ENCODE data around the gene CFAP46.
"Not testable (repeated sequence)": the region's sequence is repeated elsewhere in the genome, so short reads cannot be mapped to it uniquely, and the experiment has no call there.

The CFAP46 gene

DNA sequence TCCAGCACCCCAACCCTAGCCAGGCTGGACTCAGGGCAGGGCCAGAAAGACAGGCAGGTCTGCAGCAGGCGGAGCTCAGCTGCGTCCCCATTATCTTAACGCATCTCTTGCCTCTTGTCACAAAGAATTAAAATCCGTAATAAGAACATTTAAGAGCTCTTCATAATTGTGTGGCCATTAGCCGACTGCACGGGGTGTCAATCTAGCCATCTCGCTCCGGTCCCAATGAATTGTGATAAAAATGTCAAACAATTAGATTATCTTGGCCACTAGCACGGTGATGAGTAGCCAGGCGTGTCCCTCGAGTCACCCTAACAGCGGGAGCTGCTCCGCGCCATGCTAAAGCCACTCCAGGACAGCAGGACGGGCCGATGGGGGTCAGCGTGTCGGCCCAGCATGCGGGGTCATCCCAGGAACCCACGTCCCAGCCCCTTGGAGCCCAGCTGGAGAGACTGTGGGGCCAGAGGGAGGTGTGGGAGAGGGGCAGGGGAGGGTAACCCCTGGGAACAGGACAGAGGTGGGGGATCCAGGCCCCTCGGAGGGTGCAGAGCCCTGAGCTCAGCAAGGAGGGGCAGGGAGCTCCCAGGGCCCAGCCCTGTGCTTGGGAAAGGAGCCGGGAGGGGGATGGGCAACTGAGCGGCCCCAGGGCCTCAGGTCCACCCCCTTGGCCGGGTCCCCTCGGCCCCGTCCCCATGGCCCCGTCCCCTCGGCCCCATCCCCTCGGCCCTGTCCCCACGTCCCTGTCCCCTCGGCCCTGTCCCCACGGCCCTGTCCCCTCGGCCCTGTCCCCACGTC, 138.8 kb downstream of the CFAP46 start:
- no peak for DNase-seq

DNA sequence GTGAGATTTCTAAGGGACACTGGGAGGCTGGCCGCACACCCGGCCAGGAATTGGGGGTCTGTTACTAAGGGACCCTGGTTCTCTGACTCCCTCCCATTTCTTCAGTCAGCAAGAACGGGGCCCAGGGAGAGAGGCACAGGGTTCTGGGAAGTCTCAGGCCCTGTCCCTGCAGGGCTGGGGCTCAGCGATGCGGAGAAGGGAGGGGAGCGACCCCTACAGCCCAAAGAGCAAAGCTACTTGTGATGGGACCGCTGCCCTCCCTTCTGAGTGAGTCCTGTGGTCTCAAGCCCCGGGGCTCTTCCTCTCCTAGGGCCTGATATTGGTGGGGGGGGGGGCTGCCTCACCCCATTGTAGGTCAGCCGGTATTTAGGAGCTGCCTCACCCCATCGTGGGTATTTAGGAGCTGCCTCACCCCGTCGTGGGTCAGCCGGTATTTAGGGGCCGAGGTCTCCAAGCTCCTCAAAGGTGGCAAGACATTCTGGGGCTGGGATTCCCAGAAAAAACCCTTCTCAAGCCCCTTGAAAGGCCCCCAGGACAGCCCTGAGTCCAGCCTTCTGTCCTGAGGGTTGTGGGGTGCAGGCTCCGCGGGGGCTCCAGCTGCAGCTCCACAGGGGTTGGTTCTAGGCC, 139.6 kb downstream of the CFAP46 start:
- DNase-seq, result no peak

DNA sequence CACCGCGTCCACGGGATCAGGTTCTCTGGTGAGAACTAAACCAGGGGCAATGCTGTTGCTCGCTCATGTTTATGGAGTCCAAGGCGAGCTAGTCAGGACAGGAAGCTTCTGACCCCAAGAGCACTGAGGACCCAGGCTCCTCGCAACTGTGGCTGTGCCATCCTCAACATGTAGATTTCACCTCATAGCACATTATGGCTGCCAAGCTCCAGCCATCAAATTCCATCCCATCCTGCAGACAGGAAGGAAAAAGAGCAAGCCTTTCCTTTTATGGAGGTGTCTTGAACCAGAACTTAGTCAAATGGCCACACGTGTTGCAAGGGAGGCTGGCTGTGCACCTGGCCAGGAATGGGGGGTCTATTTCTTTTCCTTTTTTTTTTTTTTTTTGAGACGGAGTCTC, 140.3 kb downstream of the CFAP46 start:
- no peak for DNase-seq

DNA sequence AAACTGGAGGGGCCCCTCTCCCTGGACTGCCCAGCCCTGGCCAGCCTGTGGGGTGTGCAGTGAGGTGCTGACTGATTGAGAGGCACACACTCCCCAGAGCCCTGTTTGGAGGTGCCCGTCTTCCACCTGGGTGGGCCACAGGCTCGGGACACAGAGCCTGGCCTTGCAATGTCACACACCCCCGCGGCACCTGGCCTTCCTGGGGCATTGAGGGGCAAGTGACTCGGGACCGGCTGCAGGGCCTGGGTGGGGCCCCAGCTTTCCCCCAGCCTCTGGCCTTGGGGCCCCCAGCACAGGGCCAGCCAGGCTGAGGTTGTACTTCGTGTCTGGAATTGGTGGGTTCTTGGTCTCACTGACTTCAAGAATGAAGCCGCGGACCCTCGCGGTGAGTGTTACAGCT, 142.5 kb downstream of the CFAP46 start:
- DNase-seq, result no peak

DNA sequence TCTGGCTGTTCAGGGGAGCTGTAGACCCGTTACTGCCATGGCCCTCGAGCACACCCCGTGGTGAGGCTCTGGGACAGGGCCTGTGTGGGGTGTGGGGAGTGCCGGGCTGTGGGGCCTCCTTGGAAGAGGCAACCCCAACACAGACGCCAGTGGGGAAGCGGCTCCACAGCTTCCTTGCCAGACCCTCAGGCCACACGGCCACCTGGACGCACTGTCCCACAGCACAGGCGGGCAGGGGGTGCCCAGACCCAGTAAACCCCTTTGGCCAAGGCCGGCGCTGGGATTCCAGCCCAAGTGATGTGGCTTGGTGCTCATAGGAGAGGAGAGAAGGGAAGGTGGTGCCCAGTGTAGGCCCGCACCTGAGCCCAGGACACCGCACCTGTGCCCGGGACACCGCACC, 143.5 kb downstream of the CFAP46 start:
- DNase-seq, result no peak

DNA sequence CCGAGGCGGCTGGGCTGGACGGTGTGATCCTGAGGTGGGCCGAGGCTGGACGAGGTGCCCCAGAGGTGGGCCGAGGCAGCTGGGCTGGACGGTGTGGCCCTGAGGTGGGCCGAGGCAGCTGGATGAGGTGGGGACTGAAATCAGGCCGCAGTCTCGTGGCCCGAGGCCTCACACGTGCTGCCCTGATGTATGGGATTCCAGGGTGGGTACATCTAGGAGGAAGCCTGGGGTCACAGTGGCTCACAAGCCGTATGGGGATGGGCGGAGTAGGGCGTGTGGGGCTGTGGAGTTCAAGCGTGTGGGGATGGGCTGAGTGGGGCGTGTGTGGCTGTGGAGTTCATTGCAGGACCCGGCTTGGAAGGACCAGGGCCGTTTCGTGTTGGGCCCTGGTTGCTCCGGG, 144.0 kb downstream of the CFAP46 start:
- no peak for DNase-seq

DNA sequence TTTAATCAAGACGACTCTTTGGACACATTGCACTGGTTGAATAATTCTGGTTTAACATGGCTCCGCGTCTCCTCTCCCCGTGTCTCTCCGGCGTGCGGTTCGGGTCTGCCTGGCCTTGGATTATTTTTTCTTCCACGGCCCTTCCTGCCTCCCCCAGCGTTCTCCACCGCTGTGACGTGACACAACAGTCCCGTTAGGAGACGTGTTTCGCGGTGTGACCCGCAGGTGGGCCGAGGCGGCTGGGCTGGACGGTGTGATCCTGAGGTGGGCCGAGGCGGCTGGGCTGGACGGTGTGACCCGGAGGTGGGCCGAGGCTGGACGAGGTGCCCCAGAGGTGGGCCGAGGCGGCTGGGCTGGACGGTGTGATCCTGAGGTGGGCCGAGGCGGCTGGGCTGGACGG, 144.4 kb downstream of the CFAP46 start:
- not testable (repeated sequence) for DNase-seq

DNA sequence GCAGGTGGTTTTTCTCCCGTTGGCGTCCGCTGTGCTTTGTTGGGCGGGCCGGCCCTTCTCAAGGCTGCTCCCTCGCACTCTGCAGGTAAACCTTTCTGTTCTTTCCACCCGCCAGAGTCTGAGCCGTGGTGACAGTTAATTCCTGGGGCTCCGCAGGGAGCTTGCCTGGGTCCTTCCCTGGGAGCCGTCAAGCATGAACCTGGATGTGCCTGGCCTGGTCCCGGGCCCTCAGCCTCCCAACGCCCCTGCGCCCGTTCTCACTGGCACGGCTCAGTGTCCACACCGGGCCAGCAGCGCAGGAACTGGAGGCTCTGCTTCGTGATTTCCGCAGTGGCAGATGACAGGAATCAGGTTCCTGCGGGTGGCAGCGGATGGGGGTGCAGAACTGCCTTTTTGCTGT, 145.5 kb downstream of the CFAP46 start:
- DNase-seq, result no peak

DNA sequence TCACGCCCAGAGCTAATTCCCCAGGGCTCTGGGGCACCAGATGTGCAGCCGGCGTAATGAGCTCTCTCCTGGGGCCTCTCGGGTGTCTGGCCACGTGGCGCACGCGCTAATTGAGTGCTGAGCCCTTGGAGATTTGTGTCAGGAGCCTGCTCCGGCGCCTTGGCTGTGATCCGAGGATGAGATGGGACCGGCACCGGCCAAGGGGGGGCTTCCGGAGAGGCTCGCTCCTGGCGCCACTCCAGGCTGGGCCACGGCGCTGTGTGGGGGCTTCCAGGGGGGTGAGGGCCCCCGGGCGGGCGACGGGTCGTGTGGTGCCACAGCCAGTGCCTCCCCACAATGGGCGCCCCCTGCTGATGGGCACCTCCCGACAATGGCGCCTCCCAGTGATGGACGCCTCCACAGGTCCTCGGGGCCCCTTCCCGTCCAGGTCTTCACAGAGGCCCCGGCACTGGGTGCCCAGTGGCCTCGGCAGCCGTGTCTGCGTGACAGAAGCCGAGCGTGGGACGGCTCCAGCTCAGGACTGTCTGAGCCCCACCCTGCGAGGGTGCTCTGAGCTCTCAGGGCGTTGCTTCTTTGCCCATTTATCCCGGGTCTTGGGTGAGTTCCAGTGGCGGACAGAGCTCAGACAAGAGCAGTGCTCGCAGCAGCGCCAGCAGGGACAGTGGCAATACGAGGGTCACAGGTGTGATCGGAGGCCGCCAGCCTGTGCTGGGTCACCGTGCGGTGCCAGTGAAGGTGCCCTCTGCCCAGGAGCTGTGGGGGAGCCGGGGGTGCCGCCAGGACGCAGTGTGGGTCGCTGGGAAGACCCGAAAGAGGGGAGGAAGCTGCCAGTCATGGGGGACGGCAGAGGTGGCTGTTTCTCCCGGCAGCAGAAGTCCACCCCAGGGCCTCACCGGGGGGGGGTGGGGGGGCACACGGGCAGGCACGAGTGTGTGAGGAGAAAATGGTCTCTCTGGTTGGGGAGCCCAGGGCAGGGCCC, 148.2 kb downstream of the CFAP46 start:
- no peak for DNase-seq

DNA sequence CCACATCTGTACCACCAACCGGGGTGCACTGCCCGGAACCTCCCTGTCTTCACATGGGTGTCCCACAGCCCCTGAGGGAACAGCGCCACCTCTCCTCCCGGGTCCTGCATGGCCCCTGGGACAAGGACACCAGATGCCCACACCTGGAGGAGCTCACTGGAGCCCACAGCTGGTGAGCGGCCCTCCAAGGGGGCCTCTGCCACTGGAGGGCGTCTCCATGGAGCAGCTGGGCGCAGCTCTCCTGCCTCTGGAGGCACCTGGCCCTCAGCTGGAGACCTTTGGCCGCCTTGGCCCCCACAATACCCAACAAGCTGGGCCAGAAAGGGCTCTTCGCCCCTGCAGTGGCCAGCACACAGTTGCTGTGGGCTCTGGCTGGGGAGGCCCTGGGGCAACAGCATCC, 149.2 kb downstream of the CFAP46 start:
- no peak for DNase-seq

DNA sequence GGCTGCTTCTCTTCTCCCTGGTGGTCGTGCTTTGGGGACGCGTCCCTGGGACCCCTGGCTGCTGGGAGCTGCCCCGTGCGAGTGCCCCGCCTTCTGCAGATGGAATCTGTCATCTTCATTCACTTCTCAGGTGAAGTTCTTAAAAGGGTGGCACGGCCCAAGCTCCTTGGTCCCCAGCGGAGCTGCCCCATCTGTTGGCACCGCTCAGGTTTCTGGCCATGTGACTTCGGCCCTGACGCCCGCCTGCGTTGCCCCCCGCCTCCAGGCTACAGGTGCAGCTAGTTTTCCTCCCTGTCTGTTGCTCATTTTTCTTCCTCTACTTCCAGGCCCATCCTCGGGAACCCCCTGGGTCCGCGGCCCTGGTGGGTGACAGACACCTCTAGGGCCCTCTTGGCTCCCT, 149.6 kb downstream of the CFAP46 start:
- DNase-seq, result no peak

DNA sequence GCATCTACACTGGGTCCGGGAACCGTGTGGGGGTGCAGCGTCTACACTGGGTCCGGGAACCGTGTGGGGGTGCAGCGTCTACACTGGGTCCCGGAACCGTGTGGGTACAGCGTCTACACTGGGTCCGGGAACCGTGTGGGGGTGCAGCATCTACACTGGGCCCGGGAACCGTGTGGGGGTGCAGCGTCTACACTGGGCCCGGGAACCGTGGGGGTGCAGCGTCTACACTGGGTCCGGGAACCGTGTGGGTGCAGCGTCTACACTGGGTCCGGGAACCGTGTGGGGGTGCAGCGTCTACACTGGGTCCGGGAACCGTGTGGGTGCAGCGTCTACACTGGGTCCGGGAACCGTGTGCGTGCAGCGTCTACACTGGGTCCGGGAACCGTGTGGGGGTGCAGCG, 150.3 kb downstream of the CFAP46 start:
- not testable (repeated sequence) for DNase-seq

DNA sequence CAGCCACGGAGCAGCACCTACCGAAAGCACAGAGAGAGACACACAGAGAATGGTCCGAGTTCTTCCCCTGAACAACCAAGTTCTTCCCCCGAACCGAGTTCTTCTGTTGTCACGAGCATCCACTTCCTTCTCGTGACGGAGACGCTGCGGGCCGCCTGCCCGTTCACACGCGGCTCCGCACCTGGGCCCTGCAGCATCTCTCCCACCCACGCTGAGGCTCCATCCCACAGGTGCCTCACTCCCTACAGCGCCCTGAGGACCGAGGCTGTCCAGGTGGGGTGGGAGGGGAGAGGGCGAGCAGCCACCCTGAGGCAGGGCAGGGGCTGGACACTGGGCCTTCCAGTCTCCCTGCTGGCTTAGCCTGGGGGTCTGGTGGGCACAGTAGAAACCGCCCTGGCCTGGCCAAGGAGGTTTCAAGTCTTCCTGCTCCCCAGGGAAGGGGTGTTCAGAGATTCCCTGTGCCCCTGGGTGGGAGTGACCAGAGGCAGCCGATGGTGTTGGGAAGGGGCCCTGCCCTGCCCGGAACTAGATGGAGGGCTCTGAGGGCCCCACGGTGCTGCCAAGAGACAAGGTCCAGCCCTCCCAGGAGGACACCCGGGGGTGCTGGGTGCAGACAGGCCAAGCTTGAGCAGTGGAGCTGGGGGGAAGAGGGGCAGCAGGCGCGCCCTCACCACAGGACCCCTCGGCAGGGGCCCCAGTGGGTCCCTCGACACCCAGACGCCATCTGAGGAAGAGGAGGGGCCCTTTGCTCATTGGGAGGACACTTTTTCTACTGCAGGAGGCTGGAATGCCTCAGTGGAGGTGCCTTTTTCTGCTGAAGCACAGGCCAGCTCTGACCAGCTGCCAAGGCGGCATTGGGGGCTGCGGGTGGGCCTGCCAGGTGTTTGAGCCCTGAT, 151.2 kb downstream of the CFAP46 start:
- no peak for DNase-seq

DNA sequence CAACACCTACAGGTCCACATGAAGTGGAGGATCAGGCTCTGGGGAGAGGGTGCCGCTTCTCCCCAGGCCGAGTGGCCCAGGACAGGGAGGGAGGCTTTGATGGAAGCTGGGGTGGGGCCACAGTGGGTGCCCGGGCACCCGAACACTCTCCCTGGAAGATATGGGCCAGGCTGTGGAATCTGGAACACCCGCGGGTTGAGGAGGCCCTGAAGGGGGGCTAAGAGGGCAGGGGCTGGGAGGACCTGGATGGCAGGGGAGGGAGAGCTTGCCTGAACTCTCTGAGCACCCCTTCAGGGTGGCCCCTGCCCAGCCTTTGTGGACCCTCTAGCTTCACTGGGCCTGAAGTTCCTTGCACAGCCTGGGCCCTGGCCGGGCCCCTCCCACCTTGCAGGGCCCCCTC, 151.9 kb downstream of the CFAP46 start:
- DNase-seq, result no peak

DNA sequence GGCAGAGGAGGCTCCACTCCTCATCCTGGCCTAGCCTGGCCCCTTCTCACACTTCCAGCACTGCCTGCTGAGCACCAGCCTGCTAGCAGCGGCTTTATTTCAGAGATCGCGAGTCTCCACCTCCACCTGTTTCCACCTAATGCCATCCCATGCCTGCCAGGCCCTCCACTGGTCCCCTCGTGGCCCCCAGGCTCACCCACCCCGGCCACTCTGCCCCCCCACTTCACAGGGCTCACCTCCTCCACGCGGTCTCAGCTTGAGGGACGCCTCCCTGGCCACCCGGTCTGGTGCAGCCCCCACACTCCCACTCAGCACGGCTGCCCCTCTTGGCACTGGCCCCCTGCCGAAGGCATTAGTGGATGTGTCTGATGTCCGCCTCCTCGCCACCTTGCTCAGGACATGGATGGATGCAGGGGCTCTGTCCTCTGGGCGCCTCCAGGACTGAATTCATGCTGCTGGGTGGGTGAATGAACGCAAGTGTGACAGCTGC, 152.7 kb downstream of the CFAP46 start:
- DNase-seq, result no peak

DNA sequence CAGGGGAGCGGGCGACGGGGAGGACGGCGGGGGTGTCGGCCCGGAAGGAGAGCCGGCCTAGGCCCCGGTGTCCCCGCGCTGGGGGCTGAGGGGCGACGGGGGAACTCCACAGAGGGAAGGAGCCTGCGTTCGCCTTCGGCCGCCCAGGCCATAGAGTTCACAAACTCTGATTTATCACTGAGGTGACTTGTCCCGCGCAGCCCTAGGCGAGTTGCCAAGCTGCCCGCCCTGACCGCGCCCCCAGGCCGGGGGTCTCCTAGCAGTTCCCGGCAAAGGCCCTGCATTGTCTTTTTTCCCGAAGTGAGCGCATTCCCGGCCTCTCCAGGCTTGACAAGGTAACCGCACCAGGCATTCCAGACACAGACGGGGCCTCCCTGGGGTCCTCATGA, 153.5 kb downstream of the CFAP46 start:
- no peak for DNase-seq

DNA sequence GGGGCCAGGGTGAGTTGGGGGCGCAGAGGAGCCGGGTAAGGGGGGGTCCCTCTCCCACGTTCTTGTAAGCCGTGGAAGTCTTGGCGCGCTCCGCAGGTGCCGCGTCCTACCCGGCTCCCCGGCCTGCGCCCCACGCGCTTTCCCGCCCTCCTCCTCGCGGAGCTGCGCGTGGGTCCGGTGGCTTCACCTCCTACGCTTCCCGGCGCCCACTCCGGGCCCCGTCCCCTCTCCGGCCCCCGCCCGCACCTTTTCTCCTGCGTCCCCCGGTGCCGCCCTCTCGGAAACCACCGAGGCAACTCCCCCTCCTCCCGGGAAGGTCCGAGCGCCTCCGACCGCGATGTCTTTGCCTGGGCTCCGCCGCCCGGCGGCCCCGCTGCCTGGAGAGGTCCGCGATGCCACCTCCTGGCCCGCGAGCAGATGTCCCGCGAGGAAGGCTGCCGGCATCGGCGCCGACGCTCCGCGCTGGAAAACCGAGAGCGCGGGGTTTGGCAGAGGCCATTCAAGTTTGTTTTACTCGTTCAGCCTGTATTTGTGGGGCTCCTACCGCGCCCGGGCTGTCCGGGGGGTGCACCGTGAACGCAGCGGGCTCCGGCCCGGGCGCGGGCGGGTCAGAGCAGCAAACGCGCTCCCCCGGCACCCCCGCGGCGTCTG, 154.1 kb downstream of the CFAP46 start:
- no peak for DNase-seq

DNA sequence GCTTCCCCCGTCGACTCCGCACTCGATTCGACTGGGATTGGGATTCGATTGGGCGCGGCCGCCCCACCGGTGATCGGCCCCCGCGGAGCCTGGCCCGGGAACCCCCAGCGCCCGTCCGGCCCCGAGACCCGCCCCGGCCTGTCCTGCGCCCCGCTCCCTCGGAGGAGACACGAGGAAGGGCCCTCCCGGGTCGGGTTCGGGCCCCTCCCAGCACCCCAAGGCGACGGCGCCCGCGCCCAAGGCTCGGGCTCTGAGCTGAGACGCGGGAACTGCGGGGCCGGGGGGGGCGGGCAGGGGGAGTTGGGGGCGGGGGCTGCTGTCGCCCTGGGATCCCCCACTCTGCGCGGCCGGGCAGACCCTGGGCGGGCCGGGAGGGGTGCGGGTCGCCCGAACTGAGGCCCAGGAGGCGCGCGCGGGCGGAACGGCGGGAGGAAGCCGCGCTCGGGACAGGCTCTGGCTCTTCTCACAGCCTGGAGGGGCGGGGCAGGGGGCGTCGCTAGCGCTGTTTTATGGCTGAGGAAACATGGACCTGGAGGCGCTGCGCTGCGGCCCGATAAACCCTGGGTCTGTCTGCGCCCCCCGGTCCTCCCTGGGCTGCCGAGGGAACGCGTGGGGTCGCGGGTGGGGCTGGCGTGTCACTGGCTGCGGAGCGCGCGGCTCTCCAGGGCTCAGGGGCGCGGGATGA, 154.7 kb downstream of the CFAP46 start:
- no peak for DNase-seq

DNA sequence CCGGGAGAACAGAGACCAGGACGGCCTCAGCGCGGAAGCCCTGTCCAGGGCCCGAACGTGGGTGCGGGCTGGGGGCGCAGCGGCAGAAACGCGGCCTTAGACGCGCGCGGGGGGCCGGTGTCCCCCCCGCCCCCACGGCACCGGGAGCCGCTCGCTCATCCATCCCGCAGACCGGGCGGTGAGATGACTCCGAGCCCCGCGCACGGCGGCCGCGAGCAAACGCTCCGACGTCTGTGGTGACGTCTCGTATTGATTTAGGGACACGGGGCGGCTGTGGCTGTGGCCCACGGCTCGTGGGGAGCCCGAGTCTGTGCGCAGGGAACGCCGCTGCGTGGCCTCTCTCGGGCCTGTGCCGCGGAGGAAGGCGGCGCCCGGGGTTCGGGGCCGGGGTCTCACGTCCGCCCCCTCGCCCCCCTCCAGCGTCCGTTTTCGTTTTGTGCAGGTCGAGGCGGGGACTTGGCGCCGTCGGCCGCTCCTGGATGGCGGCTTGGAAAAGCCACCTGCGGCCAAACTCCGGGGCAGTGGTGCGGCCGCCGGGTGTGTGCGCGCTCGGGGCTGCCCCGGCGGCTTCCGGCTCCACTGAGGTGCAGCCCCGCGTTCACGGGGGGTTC, 155.4 kb downstream of the CFAP46 start:
- DNase-seq, result no peak

DNA sequence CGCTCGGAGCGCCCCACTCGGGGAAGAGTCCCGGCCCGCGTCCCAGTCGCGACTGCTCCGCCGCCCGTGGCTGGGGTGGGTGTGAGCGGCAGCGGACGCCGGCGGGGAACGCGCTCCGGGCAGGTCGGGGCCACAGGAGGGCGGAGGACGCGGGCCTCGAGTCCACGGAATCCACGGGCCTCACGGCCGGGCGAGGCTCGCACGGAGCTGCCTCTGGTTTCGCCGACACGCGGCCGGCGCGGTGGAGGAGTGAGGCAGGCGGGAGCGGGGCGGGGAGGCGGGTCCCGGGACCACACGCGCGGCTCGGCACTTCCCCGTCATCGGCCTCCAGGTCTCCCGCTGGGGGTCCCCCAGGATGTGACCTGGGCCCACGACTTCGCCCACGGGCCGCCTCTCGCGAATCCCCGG, 155.9 kb downstream of the CFAP46 start:
- DNase-seq, result no peak

Measured in cortex of kidney (tissue), 1 donor.